ENCODE results near the gene CENPF. TPM values are rescaled to one million over a fixed set of nuclear protein-coding genes. Genes with fewer than 3 reads are reported as not detected.
A peak's percentile ranks its signal among the peaks of the same experiment; 100 is the strongest.

Gene CENPF
- total and polyA plus RNA-seq, 2 of the 13 experiments (the other 11 are each of a cell fraction or from before 2014, with no cell fraction given): 14.7 to 84.9 TPM

GRCh38 chr1:214602764-214603657, at the start of gene CENPF (continued):
- TF ChIP-seq HOMEZ (CRISPR knock-in tag; IDR thresholded peaks at IDR 0.05; ENCODE audit: low read depth) (peak; percentile 89), TRIM24 (CRISPR knock-in tag; IDR thresholded peaks at IDR 0.05) (no peak), ZFP91 (CRISPR knock-in tag; IDR thresholded peaks at IDR 0.05; ENCODE audit: borderline replicate concordance) (peak; percentile 69), ZNF367 (CRISPR knock-in tag; IDR thresholded peaks at IDR 0.05; ENCODE audit: borderline replicate concordance) (peak; percentile 59; the same call in 1 of the 2 replicates), ZFP36L1 (CRISPR knock-in tag; IDR thresholded peaks at IDR 0.05) (peak; percentile 99), ZNF800 (CRISPR knock-in tag; IDR thresholded peaks at IDR 0.05) (0 out of 2 replicates have a peak, but pooled peaks have one; percentile 20), ZBTB46 (CRISPR knock-in tag; IDR thresholded peaks at IDR 0.05; ENCODE audit: borderline replicate concordance) (no peak), TAF15 (IDR thresholded peaks at IDR 0.05; ENCODE audit: low read depth, low read length, poor library complexity, severe bottlenecking) (no peak), ZNF652 (CRISPR knock-in tag; IDR thresholded peaks at IDR 0.05; ENCODE audit: borderline replicate concordance, low read depth) (no peak), CBX2 (IDR thresholded peaks at IDR 0.05; ENCODE audit: low read depth, low read length) (no peak), CBX2 (CRISPR knock-in tag; IDR thresholded peaks at IDR 0.05; ENCODE audit: low read depth) (peak; percentile 94; the same call in 1 of the 2 replicates), ARNT2 (CRISPR knock-in tag; IDR thresholded peaks at IDR 0.05; ENCODE audit: low read depth) (peak; percentile 98), ZNF335 (CRISPR knock-in tag; IDR thresholded peaks at IDR 0.05) (peak; percentile 78; the same call in 1 of the 2 replicates), SAP130 (CRISPR knock-in tag; IDR thresholded peaks at IDR 0.05; ENCODE audit: low read depth) (peak; percentile 99), TBX3 (IDR thresholded peaks at IDR 0.05; ENCODE audit: borderline replicate concordance) (no peak), ZFP1 (CRISPR knock-in tag; IDR thresholded peaks at IDR 0.05) (no peak; the same call in 1 of the 2 replicates), SKIL (CRISPR knock-in tag; IDR thresholded peaks at IDR 0.05; ENCODE audit: borderline replicate concordance) (peak; percentile 52; the same call in 1 of the 2 replicates), ZNF788 (CRISPR knock-in tag; IDR thresholded peaks at IDR 0.05; ENCODE audit: borderline replicate concordance) (peak; percentile 79), ZNF83 (CRISPR knock-in tag; IDR thresholded peaks at IDR 0.05; ENCODE audit: borderline replicate concordance) (no peak)
